OCI-LY7 (cell line): Measurements from ENCODE around the gene FAM174A. TPM values are rescaled to one million over a fixed set of nuclear protein-coding genes. Genes with fewer than 3 reads are reported as not detected.

Experiments used
- BruUV-seq: library from RNA; stranded (reverse); fragments of 400-500 nt; replicated peaks from 2 replicates; lab custom pipeline; 2021; lab: Mats Ljungman, UMichigan
- CTCF ChIA-PET: fragments of 300-600 bp; sonication (Branson Sonifier 250); formaldehyde crosslinking; loops from one replicate; lab custom pipeline; 2022; ENCODE audit warnings: antibody characterized with exemption; ENCODE audit not compliant: unreplicated experiment; lab: Charles Lee
- POLR2A ChIA-PET: fragments of 300-600 bp; sonication (Branson Sonifier 250); formaldehyde crosslinking; loops from one replicate; lab custom pipeline; 2022; ENCODE audit warnings: antibody characterized with exemption; lab: Charles Lee
- DNase-seq: peaks from one replicate; pipeline ENCODE4 v3.0.0-alpha.2; 2015; ENCODE audit warnings: low spot score
- H2AFZ ChIP-seq: fragments of 200-600 bp; sonication (generic), shearing (Covaris generic); 2 replicates; pipeline ENCODE4 v1.6.1; 2014; ENCODE audit warnings: mild to moderate bottlenecking, antibody characterized with exemption, low read length, moderate library complexity
- H3K27ac ChIP-seq: fragments of 200-600 bp; sonication (generic); 2 replicates; pipeline ENCODE4 v1.5.1; 2014; ENCODE audit warnings: mixed run types, low read depth, mild to moderate bottlenecking, moderate library complexity, low read length, inconsistent platforms; ENCODE audit not compliant: poor library complexity, severe bottlenecking
- H3K36me3 ChIP-seq: fragments of 200-600 bp; sonication (generic); 2 replicates; pipeline ENCODE4 v1.6.1; 2014; ENCODE audit warnings: mild to moderate bottlenecking, antibody characterized with exemption, low read length, moderate library complexity, mixed read lengths; ENCODE audit not compliant: insufficient read depth
- H3K4me1 ChIP-seq: fragments of 200-600 bp; sonication (generic); 2 replicates; pipeline ENCODE4 v1.5.1; 2014; ENCODE audit warnings: mild to moderate bottlenecking, low read length; ENCODE audit not compliant: insufficient read depth, poor library complexity, severe bottlenecking
- H3K4me2 ChIP-seq: fragments of 200-600 bp; sonication (generic); 2 replicates; pipeline ENCODE4 v1.6.1; 2014; ENCODE audit warnings: mild to moderate bottlenecking, low read length
- H3K4me3 ChIP-seq: fragments of 200-600 bp; sonication (generic); 2 replicates; pipeline ENCODE4 v1.5.1; 2014; ENCODE audit warnings: mild to moderate bottlenecking, low read depth, low read length; ENCODE audit not compliant: poor library complexity, severe bottlenecking
- H3K79me2 ChIP-seq: fragments of 200-600 bp; sonication (generic); 2 replicates; pipeline ENCODE4 v1.6.1; 2016; ENCODE audit warnings: low read depth, mild to moderate bottlenecking, low read length, moderate library complexity, mixed read lengths; ENCODE audit not compliant: insufficient read depth
- H3K9me2 ChIP-seq: fragments of 200-600 bp; sonication (generic); 2 replicates; pipeline ENCODE4 v1.6.1; 2016; ENCODE audit warnings: mild to moderate bottlenecking, low read length, mixed read lengths; ENCODE audit not compliant: insufficient read depth
- H3K9me3 ChIP-seq: fragments of 200-600 bp; sonication (generic); 2 replicates; pipeline ENCODE4 v1.6.1; 2014; ENCODE audit warnings: mild to moderate bottlenecking, mixed run types, low read length, mixed read lengths
- H4K20me1 ChIP-seq: fragments of 200-600 bp; sonication (generic); 2 replicates; pipeline ENCODE4 v1.6.1; 2014; ENCODE audit warnings: mild to moderate bottlenecking, antibody characterized with exemption, low read length, moderate library complexity, mixed read lengths; ENCODE audit not compliant: insufficient read depth
- EZH2phosphoT487 ChIP-seq: fragments of 200-600 bp; sonication (generic); IDR thresholded peaks from 2 replicates; pipeline ENCODE4 v1.6.1; 2018; ENCODE audit warnings: low read depth, borderline replicate concordance, mild to moderate bottlenecking, mixed run types, antibody characterized with exemption, low read length, moderate library complexity, mixed read lengths
- intact Hi-C: fragments of 100-400 bp; cut with micrococcal nuclease; formaldehyde crosslinking; loops from one replicate; pipeline ENCODE4 v1.10.0; 2022; ENCODE audit not compliant: unreplicated experiment
- total RNA-seq, 2 experiments: library from RNA; depleted of rRNA in 1 of 2; stranded (reverse); fragments of >200 nt in 1 of 2; shearing (Covaris generic) in 1 of 2; gene quantifications; 2 replicates each; pipeline ENCODE4 v1.2.3, GENCODE V29; 2014 to 2022
- TF ChIP-seq, protein P1 (sequence below): fragments of 200-600 bp; sonication (generic); conservative IDR thresholded peaks from 2 replicates; pipeline ENCODE4 v1.5.1; 2014; ENCODE audit warnings: mild to moderate bottlenecking, antibody characterized with exemption, low read length, moderate library complexity, mixed read lengths

Gene FAM174A
- total RNA-seq, 2 experiments from 2014 or later, result 1.2 to 6.3 TPM

DNA sequence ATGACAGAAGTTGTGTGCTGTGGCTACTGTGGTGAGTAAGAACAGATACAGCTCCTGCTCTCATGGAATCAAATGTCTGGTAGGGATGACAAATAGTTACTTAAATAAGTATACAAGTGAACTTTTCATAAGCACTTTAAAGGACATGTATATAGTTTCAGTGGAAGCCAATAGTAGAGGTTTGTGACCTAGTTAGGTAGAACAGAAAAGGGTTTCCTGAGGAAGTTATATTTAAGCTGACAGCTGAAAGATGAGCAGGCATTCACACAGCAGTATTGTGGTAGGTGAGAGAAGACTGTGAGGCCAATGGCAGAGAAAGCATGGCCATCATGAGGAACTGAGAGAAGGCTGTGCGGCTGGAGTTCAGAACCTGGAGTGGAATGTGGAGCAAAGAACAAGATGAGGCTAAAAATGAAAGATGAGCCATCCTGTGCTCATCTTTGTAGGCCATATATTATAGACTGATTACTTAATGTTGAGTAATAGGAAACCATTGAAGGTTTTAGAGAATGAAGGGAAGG is 15.4 kb downstream of the FAM174A start:
- Histone ChIP-seq H3K4me1 (no peaks in the 10 kb centered on the region), H3K4me3 (no peak overlapping the region), H2AFZ (no peak overlapping the region), H3K9me2 (no peaks in the 10 kb centered on the region), H3K36me3 (no peaks in the 10 kb centered on the region), H3K4me2 (no peak overlapping the region), H3K9me3 (no peaks in the 10 kb centered on the region), H4K20me1 (no peaks in the 10 kb centered on the region), H3K27ac (no peak overlapping the region), H3K79me2 (no peaks in the 10 kb centered on the region)
- intact Hi-C loops, result no loop called here
- TF ChIP-seq, protein P1, sequence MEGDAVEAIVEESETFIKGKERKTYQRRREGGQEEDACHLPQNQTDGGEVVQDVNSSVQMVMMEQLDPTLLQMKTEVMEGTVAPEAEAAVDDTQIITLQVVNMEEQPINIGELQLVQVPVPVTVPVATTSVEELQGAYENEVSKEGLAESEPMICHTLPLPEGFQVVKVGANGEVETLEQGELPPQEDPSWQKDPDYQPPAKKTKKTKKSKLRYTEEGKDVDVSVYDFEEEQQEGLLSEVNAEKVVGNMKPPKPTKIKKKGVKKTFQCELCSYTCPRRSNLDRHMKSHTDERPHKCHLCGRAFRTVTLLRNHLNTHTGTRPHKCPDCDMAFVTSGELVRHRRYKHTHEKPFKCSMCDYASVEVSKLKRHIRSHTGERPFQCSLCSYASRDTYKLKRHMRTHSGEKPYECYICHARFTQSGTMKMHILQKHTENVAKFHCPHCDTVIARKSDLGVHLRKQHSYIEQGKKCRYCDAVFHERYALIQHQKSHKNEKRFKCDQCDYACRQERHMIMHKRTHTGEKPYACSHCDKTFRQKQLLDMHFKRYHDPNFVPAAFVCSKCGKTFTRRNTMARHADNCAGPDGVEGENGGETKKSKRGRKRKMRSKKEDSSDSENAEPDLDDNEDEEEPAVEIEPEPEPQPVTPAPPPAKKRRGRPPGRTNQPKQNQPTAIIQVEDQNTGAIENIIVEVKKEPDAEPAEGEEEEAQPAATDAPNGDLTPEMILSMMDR, result no peak
- TF ChIP-seq EZH2phosphoT487, result no peak
- POLR2A ChIA-PET, result interaction anchor here (0.5 to 1.5 kb wide), 4 partner anchors 9 to 377 kb away, joined by 3 to 5 read pairs (median 4); no protein-coding TSS in a partner anchor
- CTCF ChIA-PET, result no interaction called here
- BruUV-seq, result no TSS peak
- no peak for DNase-seq

DNA sequence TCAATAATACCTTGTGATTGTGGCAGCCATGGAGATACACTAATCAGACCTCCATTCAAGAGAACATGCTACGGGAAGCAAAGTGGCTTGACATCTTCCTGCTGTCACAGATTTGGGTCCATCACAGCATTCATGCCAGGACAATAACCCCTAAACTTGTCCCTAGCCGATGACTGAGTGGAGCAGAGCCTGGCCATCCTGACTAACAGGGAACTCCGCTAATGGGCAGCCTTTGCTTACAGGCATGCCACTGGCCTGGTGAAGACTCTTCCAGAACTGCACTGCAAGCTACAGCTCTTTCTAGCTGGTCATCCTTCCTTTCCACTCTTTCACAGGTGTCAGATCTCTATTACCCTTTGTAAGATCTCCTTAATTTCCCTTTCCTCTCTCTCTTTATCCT is 16.0 kb downstream of the FAM174A start:
- Histone ChIP-seq H3K4me1 (no peaks in the 10 kb centered on the region), H3K79me2 (no peaks in the 10 kb centered on the region), H3K9me2 (no peaks in the 10 kb centered on the region), H2AFZ (no peak overlapping the region), H4K20me1 (no peaks in the 10 kb centered on the region), H3K4me3 (no peak overlapping the region), H3K4me2 (no peak overlapping the region), H3K36me3 (no peaks in the 10 kb centered on the region), H3K9me3 (no peaks in the 10 kb centered on the region), H3K27ac (no peak overlapping the region)
- intact Hi-C loops, result no loop called here
- POLR2A ChIA-PET, result interaction anchor here (1.1 to 1.5 kb wide), 2 partner anchors 9 to 12 kb away, joined by 3 to 5 read pairs; no protein-coding TSS in a partner anchor
- DNase-seq, result no peak
- CTCF ChIA-PET, result no interaction called here
- no TSS peak for BruUV-seq
- TF ChIP-seq EZH2phosphoT487, result no peak
- TF ChIP-seq, protein P1, result no peak

DNA sequence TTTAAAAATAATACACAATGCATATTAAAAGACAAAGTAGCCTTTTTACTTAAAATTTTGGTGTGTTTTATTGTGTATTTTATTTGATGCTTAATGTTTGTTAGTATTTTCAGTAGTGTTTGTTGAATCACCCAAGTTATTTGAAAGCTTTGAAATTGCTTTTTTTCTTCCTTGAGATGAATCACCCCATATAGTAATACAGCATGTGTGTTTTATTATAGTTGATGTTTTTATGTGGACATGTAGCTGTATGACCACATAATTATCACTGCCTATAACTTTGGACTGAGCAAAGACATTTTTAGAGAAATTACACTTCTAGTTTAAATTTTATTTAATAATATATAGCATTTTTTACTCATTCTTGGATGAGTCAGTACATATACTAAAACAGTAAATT is 18.0 kb downstream of the FAM174A start:
- no TSS peak for BruUV-seq
- ChIA-PET CTCF (no interaction called here), POLR2A (interaction anchor here (0.6 to 1.5 kb wide), 5 partner anchors 9 to 1131 kb away, joined by 3 to 5 read pairs (median 3); partner anchors contain the start of gene FAM174A)
- no peak overlapping the region for H3K4me2 ChIP-seq
- H3K9me3 ChIP-seq, result no peaks in the 10 kb centered on the region
- no peaks in the 10 kb centered on the region for H3K36me3 ChIP-seq
- no peaks in the 10 kb centered on the region for H3K4me1 ChIP-seq
- no peak overlapping the region for H3K27ac ChIP-seq
- no peak overlapping the region for H2AFZ ChIP-seq
- intact Hi-C loops, result no loop called here
- H3K79me2 ChIP-seq, result no peaks in the 10 kb centered on the region
- no peaks in the 10 kb centered on the region for H3K9me2 ChIP-seq
- no peak for TF ChIP-seq EZH2phosphoT487
- TF ChIP-seq, protein P1, result no peak
- no peak overlapping the region for H3K4me3 ChIP-seq
- no peaks in the 10 kb centered on the region for H4K20me1 ChIP-seq
- DNase-seq, result no peak
